OCI-LY1 (cell line): Measurements from ENCODE around the gene C3.
"Not testable (repeated sequence)": the region's sequence is repeated elsewhere in the genome, so short reads cannot be mapped to it uniquely, and the experiment has no call there.

Experiments used
- EZH2 ChIP-seq: fragments of 200-600 bp; sonication (generic), shearing (Covaris generic); IDR thresholded peaks from 2 replicates; pipeline ENCODE4 v1.8.0; 2017; ENCODE audit warnings: borderline replicate concordance, mixed run types, mild to moderate bottlenecking, antibody characterized with exemption, low read length, moderate library complexity, mixed read lengths
- TF ChIP-seq, protein P1 (sequence below): fragments of 200-600 bp; sonication (generic), shearing (Covaris generic); IDR thresholded peaks from 2 replicates; pipeline ENCODE4 v1.5.1; 2017; ENCODE audit warnings: mild to moderate bottlenecking, antibody characterized with exemption, low read length, moderate library complexity, mixed read lengths

DNA sequence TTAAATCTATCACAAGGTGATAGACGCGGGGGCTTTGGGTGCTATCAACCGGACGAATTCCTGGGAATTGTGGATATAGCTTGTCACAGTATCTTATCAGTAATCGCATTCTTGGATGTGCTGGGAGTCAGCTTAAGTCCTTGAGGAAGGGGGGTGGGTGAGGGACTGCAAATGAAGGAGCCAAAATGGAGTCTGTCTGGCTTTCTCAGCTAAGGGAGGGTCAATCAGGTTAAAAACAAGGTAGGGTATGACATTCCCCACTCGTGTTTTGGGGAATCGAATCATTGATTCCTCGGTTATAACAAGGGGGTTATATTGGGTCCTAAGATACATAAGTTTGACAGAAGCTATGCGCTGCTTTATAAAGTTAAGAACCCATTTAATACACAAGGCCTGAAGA lies 64.1 kb downstream of the C3 start:
- TF ChIP-seq EZH2: not testable (repeated sequence)
- TF ChIP-seq, protein P1, sequence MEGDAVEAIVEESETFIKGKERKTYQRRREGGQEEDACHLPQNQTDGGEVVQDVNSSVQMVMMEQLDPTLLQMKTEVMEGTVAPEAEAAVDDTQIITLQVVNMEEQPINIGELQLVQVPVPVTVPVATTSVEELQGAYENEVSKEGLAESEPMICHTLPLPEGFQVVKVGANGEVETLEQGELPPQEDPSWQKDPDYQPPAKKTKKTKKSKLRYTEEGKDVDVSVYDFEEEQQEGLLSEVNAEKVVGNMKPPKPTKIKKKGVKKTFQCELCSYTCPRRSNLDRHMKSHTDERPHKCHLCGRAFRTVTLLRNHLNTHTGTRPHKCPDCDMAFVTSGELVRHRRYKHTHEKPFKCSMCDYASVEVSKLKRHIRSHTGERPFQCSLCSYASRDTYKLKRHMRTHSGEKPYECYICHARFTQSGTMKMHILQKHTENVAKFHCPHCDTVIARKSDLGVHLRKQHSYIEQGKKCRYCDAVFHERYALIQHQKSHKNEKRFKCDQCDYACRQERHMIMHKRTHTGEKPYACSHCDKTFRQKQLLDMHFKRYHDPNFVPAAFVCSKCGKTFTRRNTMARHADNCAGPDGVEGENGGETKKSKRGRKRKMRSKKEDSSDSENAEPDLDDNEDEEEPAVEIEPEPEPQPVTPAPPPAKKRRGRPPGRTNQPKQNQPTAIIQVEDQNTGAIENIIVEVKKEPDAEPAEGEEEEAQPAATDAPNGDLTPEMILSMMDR: not testable (repeated sequence)
